ENCODE measurements around the gene TYW3. TPM values are rescaled to one million over a fixed set of nuclear protein-coding genes. Genes with fewer than 3 reads are reported as not detected.

TYW3 gene
- polyA plus RNA-seq, 2 donors = 9.0 to 15.4 TPM

DNA sequence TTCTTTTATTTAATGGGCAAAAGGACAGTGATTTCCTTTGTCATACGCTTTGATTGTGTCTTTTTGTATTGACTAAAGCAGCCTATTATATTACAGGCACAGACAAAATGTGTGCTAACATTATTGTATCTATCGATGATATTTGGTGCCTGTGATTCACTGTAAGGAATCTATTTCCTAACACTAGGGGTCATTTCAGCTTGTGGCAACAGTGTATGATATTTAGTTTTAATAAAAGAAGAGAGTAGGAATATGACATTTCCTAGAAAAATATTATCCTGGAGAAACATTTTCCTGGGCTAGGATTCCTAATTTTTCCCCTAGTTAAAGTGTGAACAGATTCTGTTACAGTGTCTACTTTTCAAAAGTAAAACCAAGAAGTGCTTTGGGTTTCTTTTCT lies 42.8 kb downstream of the TYW3 start:
- Histone ChIP-seq H3K36me3 (ENCODE audit: control insufficient read depth in 2 of 2, insufficient read depth in 2 of 2, low read length in 1 of 2) (no peaks in the 10 kb centered on the region), H3K9me3 (ENCODE audit: control insufficient read depth in 2 of 2, insufficient read depth in 1 of 2, low read depth in 1 of 2, low read length in 1 of 2) (no peaks in the 10 kb centered on the region), H3K27ac (ENCODE audit: low read depth in 2 of 2, low read length in 1 of 2) (no peak overlapping the region), H3K4me1 (ENCODE audit: control insufficient read depth in 2 of 2, insufficient read depth in 2 of 2, low read length in 1 of 2) (no peaks in the 10 kb centered on the region), H3K27me3 (ENCODE audit: control insufficient read depth in 1 of 2, insufficient read depth in 2 of 2, low read length in 2 of 2) (no peaks in the 10 kb centered on the region), H3K4me3 (ENCODE audit: low read depth in 1 of 2, low read length in 2 of 2) (no peak overlapping the region)
- WGBS, 2 donors = 80 to 85% methylated on average over 2 of the region's 2 CpGs

DNA sequence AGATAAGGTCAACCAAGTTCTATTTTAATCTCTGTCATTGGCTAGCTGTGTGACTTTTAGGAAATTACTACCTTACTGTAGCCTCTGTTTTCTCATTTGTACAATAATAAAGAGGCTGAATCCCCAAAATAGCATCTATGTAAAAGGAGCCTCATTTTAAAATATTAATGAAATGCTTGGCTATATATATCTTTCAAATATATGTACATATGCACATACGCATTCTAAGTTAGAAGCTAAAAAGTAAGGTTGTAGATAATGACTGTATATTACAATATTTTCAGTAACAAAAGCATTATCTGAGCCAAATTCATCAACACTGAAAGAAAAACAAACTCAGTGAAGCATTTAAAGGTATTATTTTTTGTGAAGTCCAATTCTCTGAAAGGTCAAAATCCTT lies 44.6 kb downstream of the TYW3 start:
- H3K27ac ChIP-seq (ENCODE audit: low read depth in 2 of 2, low read length in 1 of 2) = no peak overlapping the region
- 89 to 93% methylated on average over 1 of the region's 1 CpG for WGBS, 2 donors
- no peaks in the 10 kb centered on the region for H3K36me3 ChIP-seq (ENCODE audit: control insufficient read depth in 2 of 2, insufficient read depth in 2 of 2, low read length in 1 of 2)
- H3K4me1 ChIP-seq (ENCODE audit: control insufficient read depth in 2 of 2, insufficient read depth in 2 of 2, low read length in 1 of 2) = no peaks in the 10 kb centered on the region
- no peaks in the 10 kb centered on the region for H3K9me3 ChIP-seq (ENCODE audit: control insufficient read depth in 2 of 2, insufficient read depth in 1 of 2, low read depth in 1 of 2, low read length in 1 of 2)
- H3K27me3 ChIP-seq (ENCODE audit: control insufficient read depth in 1 of 2, insufficient read depth in 2 of 2, low read length in 2 of 2) = no peaks in the 10 kb centered on the region
- H3K4me3 ChIP-seq (ENCODE audit: low read depth in 1 of 2, low read length in 2 of 2) = no peak overlapping the region

DNA sequence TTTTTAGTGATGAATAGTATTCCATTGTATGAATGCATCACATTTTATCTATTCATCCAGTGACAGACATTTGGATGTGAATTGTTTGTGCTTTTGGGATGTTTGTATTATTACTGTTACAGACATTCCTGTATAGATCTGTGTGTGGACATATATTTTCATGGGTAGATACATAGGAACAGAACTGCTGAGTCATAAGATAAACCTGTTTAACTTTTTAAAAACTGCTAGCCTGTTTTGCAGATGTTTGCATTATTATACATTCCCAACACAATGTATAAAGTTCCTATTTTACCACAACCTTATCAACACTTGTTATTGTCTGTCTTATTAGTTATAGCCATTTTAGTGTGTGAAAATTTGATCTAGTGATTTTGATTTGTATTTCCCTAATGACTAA lies 46.8 kb downstream of the TYW3 start:
- no peak overlapping the region for H3K4me3 ChIP-seq (ENCODE audit: low read depth in 1 of 2, low read length in 2 of 2)
- H3K27ac ChIP-seq (ENCODE audit: low read depth in 2 of 2, low read length in 1 of 2) = no peak overlapping the region
- no peaks in the 10 kb centered on the region for H3K27me3 ChIP-seq (ENCODE audit: control insufficient read depth in 1 of 2, insufficient read depth in 2 of 2, low read length in 2 of 2)
- H3K4me1 ChIP-seq (ENCODE audit: control insufficient read depth in 2 of 2, insufficient read depth in 2 of 2, low read length in 1 of 2) = no peaks in the 10 kb centered on the region
- no peaks in the 10 kb centered on the region for H3K36me3 ChIP-seq (ENCODE audit: control insufficient read depth in 2 of 2, insufficient read depth in 2 of 2, low read length in 1 of 2)
- no peaks in the 10 kb centered on the region for H3K9me3 ChIP-seq (ENCODE audit: control insufficient read depth in 2 of 2, insufficient read depth in 1 of 2, low read depth in 1 of 2, low read length in 1 of 2)

DNA sequence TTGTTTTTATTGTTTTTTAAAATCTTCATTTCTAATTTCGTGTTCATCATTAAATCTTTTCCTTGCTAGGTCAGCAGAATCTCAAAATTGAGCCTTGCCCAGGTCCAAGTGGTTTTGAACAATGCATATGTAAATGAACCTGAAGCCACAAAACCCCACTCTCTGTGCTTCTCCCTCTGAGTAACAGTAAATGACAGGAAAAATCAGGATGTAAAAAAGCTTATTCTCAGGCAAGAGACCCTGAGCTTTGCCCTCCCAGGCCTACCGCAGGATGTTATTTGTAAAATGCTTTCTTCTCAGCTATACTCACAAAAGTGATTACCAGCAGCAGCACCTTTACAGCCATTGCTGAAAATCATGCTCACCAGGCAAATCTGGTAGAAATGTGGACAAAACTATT lies 47.6 kb downstream of the TYW3 start:
- Histone ChIP-seq H3K4me1 (ENCODE audit: control insufficient read depth in 2 of 2, insufficient read depth in 2 of 2, low read length in 1 of 2) (no peaks in the 10 kb centered on the region), H3K36me3 (ENCODE audit: control insufficient read depth in 2 of 2, insufficient read depth in 2 of 2, low read length in 1 of 2) (no peaks in the 10 kb centered on the region), H3K27me3 (ENCODE audit: control insufficient read depth in 1 of 2, insufficient read depth in 2 of 2, low read length in 2 of 2) (no peaks in the 10 kb centered on the region), H3K9me3 (ENCODE audit: control insufficient read depth in 2 of 2, insufficient read depth in 1 of 2, low read depth in 1 of 2, low read length in 1 of 2) (no peaks in the 10 kb centered on the region), H3K27ac (ENCODE audit: low read depth in 2 of 2, low read length in 1 of 2) (no peak overlapping the region), H3K4me3 (ENCODE audit: low read depth in 1 of 2, low read length in 2 of 2) (no peak overlapping the region)
- 34 to 41% methylated on average over 2 of the region's 2 CpGs for WGBS, 2 donors

DNA sequence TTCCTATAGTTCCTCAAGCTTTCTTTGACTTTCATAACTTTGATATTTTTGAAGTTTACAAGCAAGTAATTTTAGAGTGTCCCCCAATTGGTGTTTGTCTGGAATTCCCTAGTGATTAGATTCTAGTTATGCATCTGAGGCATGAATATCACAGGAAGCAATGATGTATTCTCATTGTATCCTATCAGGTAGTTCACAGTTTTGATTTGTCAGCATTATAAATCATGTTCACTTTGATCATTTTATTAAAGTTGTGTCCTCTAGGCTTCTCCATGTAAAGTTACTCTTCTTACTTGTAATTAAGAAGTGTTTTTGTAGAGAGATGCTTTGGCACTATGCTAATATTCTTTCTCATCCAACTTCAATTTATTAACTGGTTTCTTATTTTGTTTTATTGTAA lies 53.0 kb downstream of the TYW3 start:
- Histone ChIP-seq H3K27ac (ENCODE audit: low read depth in 2 of 2, low read length in 1 of 2) (no peak overlapping the region), H3K4me3 (ENCODE audit: low read depth in 1 of 2, low read length in 2 of 2) (no peak overlapping the region), H3K9me3 (ENCODE audit: control insufficient read depth in 2 of 2, insufficient read depth in 1 of 2, low read depth in 1 of 2, low read length in 1 of 2) (no peaks in the 10 kb centered on the region), H3K36me3 (ENCODE audit: control insufficient read depth in 2 of 2, insufficient read depth in 2 of 2, low read length in 1 of 2) (no peaks in the 10 kb centered on the region), H3K4me1 (ENCODE audit: control insufficient read depth in 2 of 2, insufficient read depth in 2 of 2, low read length in 1 of 2) (no peaks in the 10 kb centered on the region), H3K27me3 (ENCODE audit: control insufficient read depth in 1 of 2, insufficient read depth in 2 of 2, low read length in 2 of 2) (no peaks in the 10 kb centered on the region)

DNA sequence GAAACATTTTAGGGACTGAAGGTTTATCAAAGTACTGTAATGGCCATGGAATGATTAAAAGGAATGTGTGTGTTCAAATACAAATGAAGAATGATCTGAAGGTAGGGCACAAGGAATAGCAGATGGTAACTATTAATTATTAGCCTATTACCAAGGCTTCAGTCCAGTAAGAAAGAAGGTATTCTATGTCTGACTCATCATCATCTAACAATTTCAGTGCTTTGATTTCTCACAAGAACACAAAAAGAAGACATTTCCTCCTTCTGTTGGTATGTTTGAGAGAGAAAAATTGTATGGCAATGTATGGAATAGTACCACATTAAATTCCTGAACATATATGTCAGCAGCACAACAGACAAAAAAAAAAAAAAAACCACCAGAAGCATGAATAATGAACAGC lies 57.5 kb downstream of the TYW3 start:
- Histone ChIP-seq H3K4me3 (ENCODE audit: low read depth in 1 of 2, low read length in 2 of 2) (no peak overlapping the region), H3K27ac (ENCODE audit: low read depth in 2 of 2, low read length in 1 of 2) (no peak overlapping the region)

DNA sequence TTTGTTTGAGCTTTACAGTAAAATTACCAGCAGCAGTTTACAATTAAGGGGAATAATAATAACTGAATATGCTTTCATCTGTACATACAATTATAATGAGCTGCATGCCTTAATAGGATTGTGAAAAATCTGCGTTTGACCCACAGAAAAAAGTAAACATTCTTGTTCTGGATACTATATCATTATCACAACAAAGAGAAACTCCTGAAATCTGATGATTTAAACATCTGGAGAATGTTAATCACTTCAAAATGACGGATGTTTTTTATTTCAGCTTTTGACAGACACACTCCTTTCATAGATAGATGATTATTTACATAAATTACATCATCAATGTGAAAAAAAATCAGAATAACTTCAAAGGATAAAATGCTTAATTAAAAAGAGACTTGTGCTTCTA lies 58.5 kb downstream of the TYW3 start:
- Histone ChIP-seq H3K4me1 (ENCODE audit: control insufficient read depth in 2 of 2, insufficient read depth in 2 of 2, low read length in 1 of 2) (no peaks in the 10 kb centered on the region), H3K27ac (ENCODE audit: low read depth in 2 of 2, low read length in 1 of 2) (no peak overlapping the region)
- WGBS, 2 donors = 17 to 33% methylated on average over 2 of the region's 2 CpGs

More for the DNA sequence above, 57.5 kb downstream of the TYW3 start:
- no peaks in the 10 kb centered on the region for H3K36me3 ChIP-seq (ENCODE audit: control insufficient read depth in 2 of 2, insufficient read depth in 2 of 2, low read length in 1 of 2)
- no peaks in the 10 kb centered on the region for H3K4me1 ChIP-seq (ENCODE audit: control insufficient read depth in 2 of 2, insufficient read depth in 2 of 2, low read length in 1 of 2)
- H3K9me3 ChIP-seq (ENCODE audit: control insufficient read depth in 2 of 2, insufficient read depth in 1 of 2, low read depth in 1 of 2, low read length in 1 of 2) = no peaks in the 10 kb centered on the region
- H3K27me3 ChIP-seq (ENCODE audit: control insufficient read depth in 1 of 2, insufficient read depth in 2 of 2, low read length in 2 of 2) = no peaks in the 10 kb centered on the region

DNA sequence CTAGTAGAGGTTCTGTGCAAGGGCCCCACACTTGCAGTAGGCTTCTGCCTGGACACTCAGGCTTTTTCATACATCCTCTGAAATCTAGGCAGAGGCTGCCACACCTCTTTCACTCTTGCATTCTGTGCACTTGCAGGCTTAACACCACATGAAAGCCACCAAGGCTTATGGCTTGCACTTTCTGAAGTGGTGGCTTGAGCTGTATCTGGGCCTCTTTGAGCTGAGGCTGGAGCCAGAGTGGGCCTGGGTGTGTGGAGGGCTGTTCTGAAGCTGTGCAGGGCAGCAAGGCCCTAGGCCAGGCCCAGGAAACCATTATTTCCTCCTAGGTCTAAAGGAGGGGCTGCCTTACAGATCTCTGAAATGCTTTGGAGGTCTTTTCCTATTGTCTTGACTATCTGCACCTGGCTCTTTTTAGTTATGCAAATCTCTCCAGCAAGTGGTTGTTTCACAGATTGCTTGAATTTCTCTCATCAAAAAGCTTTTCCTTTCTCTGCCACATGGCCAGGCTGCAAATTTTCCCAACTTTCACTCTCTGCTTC lies 66.2 kb downstream of the TYW3 start:
- Histone ChIP-seq H3K27me3 (ENCODE audit: control insufficient read depth in 1 of 2, insufficient read depth in 2 of 2, low read length in 2 of 2) (no peaks in the 10 kb centered on the region), H3K9me3 (ENCODE audit: control insufficient read depth in 2 of 2, insufficient read depth in 1 of 2, low read depth in 1 of 2, low read length in 1 of 2) (peaks cover 0 to 5% of the 10 kb centered on the region in 2 donors), H3K4me3 (ENCODE audit: low read depth in 1 of 2, low read length in 2 of 2) (no peak overlapping the region), H3K4me1 (ENCODE audit: control insufficient read depth in 2 of 2, insufficient read depth in 2 of 2, low read length in 1 of 2) (no peaks in the 10 kb centered on the region), H3K27ac (ENCODE audit: low read depth in 2 of 2, low read length in 1 of 2) (no peak overlapping the region), H3K36me3 (ENCODE audit: control insufficient read depth in 2 of 2, insufficient read depth in 2 of 2, low read length in 1 of 2) (no peaks in the 10 kb centered on the region)

More for the DNA sequence above, 58.5 kb downstream of the TYW3 start:
- Histone ChIP-seq H3K4me3 (ENCODE audit: low read depth in 1 of 2, low read length in 2 of 2) (no peak overlapping the region), H3K27me3 (ENCODE audit: control insufficient read depth in 1 of 2, insufficient read depth in 2 of 2, low read length in 2 of 2) (no peaks in the 10 kb centered on the region), H3K36me3 (ENCODE audit: control insufficient read depth in 2 of 2, insufficient read depth in 2 of 2, low read length in 1 of 2) (no peaks in the 10 kb centered on the region), H3K9me3 (ENCODE audit: control insufficient read depth in 2 of 2, insufficient read depth in 1 of 2, low read depth in 1 of 2, low read length in 1 of 2) (no peaks in the 10 kb centered on the region)

DNA sequence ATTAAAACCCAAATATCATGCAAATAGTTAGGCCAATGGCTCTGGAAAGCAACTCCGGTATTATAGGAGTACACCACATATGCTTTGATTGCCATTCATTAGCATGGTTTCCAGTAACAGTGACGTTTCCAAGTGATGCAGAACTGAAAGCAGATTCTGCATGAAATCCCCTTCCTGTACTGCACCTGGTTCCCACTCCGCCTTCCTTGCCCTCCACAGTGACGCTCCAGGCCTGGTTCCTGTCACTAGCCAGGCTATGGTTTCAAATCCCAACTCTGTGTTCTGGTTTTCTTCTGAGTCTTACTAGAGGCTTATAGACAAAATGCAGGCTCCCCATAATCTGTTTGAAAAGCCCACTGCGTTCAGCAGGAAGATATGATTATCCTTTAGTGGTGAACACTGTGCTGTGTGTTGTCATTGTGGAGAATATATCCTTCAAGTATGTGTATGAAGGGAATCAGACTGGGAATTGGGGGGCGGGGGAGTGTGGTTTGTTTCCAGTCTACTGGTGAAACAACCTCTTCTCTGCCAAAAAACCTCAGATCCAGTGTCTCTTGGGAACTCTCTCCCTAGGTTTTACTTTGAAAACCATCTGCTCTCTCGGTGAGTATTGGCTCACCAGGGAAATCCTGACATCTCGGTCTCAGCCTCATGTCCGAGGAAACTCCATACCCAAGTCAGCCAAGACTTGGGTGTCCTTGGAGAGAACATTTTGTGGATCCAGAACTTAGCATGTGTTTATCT lies 78.7 kb downstream of the TYW3 start:
- Histone ChIP-seq H3K4me1 (ENCODE audit: control insufficient read depth in 2 of 2, insufficient read depth in 2 of 2, low read length in 1 of 2) (no peaks in the 10 kb centered on the region), H3K27me3 (ENCODE audit: control insufficient read depth in 1 of 2, insufficient read depth in 2 of 2, low read length in 2 of 2) (no peaks in the 10 kb centered on the region), H3K36me3 (ENCODE audit: control insufficient read depth in 2 of 2, insufficient read depth in 2 of 2, low read length in 1 of 2) (no peaks in the 10 kb centered on the region), H3K4me3 (ENCODE audit: low read depth in 1 of 2, low read length in 2 of 2) (no peak overlapping the region), H3K27ac (ENCODE audit: low read depth in 2 of 2, low read length in 1 of 2) (no peak overlapping the region), H3K9me3 (ENCODE audit: control insufficient read depth in 2 of 2, insufficient read depth in 1 of 2, low read depth in 1 of 2, low read length in 1 of 2) (no peaks in the 10 kb centered on the region)
- 69 to 76% methylated on average over 9 of the region's 9 CpGs for WGBS, 2 donors

DNA sequence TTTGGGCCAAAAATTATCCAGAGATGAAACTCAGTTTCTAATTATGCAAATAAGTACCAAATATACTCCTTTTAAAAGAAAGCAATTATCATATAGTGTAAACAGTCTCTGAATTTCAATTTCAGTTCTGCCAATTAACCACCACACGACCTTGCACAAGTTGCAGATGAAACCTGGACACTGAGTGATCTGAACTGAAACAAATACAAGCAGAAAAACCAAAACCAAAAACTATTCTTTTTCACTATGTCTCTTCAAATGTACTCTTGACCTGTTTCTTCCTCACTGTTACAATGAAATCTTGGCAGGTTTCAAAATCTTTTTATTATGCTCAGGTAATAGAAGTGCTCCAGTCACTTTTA lies 79.2 kb downstream of the TYW3 start:
- Histone ChIP-seq H3K36me3 (ENCODE audit: control insufficient read depth in 2 of 2, insufficient read depth in 2 of 2, low read length in 1 of 2) (no peaks in the 10 kb centered on the region), H3K9me3 (ENCODE audit: control insufficient read depth in 2 of 2, insufficient read depth in 1 of 2, low read depth in 1 of 2, low read length in 1 of 2) (no peaks in the 10 kb centered on the region), H3K4me3 (ENCODE audit: low read depth in 1 of 2, low read length in 2 of 2) (no peak overlapping the region), H3K27me3 (ENCODE audit: control insufficient read depth in 1 of 2, insufficient read depth in 2 of 2, low read length in 2 of 2) (no peaks in the 10 kb centered on the region), H3K27ac (ENCODE audit: low read depth in 2 of 2, low read length in 1 of 2) (no peak overlapping the region), H3K4me1 (ENCODE audit: control insufficient read depth in 2 of 2, insufficient read depth in 2 of 2, low read length in 1 of 2) (no peaks in the 10 kb centered on the region)
- 39 to 47% methylated on average over 1 of the region's 1 CpG for WGBS, 2 donors
